GM20000 (cell line): ENCODE results near the gene SBF2.

Source experiments
- DNase-seq: peaks from one replicate; pipeline ENCODE4 v3.0.0; 2012; ENCODE audit warnings: low spot score
- TF ChIP-seq, protein P1 (sequence below): IDR thresholded peaks from 2 replicates; pipeline ENCODE4 v1.5.1; 2012; ENCODE audit warnings: mild to moderate bottlenecking, control low read depth; ENCODE audit errors: extremely low read depth, missing control alignments

Gene SBF2

DNA sequence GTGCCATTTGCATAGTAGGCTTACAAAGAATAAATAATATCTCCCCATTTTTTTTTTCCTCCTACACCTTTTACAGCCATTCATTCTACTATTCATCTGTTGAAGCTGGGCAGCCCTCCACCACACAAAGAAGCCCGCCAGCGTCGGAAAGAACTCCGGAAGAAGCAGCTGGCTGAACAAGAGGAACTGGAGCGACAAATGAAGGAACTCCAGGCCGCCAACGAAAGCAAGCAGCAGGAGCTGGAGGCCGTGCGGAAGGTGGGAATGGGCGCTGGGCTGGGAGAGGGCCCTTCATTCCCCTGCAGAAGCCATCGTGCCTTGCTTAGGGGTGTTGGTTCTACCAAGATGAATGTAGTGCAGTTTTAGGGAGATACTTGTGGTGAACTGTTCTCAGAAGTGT, 561.6 kb downstream of the SBF2 start:
- DNase-seq: no peak
- TF ChIP-seq, protein P1, sequence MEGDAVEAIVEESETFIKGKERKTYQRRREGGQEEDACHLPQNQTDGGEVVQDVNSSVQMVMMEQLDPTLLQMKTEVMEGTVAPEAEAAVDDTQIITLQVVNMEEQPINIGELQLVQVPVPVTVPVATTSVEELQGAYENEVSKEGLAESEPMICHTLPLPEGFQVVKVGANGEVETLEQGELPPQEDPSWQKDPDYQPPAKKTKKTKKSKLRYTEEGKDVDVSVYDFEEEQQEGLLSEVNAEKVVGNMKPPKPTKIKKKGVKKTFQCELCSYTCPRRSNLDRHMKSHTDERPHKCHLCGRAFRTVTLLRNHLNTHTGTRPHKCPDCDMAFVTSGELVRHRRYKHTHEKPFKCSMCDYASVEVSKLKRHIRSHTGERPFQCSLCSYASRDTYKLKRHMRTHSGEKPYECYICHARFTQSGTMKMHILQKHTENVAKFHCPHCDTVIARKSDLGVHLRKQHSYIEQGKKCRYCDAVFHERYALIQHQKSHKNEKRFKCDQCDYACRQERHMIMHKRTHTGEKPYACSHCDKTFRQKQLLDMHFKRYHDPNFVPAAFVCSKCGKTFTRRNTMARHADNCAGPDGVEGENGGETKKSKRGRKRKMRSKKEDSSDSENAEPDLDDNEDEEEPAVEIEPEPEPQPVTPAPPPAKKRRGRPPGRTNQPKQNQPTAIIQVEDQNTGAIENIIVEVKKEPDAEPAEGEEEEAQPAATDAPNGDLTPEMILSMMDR: no peak

DNA sequence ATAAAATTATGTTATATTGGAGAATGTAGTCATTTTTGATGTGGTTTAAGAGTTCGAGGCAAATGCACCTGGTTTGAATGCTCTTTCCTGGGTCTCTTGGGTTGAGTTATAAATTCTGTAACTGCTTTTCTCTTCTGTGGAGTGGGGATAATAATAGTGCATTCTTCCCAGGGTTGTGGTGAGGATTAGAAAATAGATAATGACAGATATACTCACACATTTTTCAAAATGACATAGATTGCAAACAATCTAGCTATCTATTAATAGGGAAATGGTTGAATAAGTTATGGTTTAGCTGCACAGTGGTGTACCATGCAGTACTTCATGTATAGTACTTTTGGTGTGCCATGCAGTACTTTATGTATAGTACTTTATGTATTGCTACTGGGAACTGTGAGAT, 562.8 kb downstream of the SBF2 start:
- TF ChIP-seq, protein P1: no peak
- DNase-seq: no peak
